Osteoblast (primary cell): ENCODE measurements around the gene AP5S1. TPM values are rescaled to one million over a fixed set of nuclear protein-coding genes. Genes with fewer than 3 reads are reported as not detected.
"Not testable (repeated sequence)": the region's sequence is repeated elsewhere in the genome, so short reads cannot be mapped to it uniquely, and the experiment has no call there.

Source experiments
- DNase-seq: peaks from one replicate; pipeline ENCODE4 v3.0.0; 2011; ENCODE audit warnings: low spot score, mixed read lengths; ENCODE audit not compliant: insufficient read length; ENCODE audit errors: missing footprints
- H2AFZ ChIP-seq: 2 replicates; pipeline ENCODE4 v1.6.0; 2011; ENCODE audit warnings: mild to moderate bottlenecking, low read length
- H3K27ac ChIP-seq: 2 replicates; pipeline ENCODE4 v1.5.1; 2011; ENCODE audit warnings: mild to moderate bottlenecking, low read depth, low read length, moderate library complexity
- H3K27me3 ChIP-seq: 2 replicates; pipeline ENCODE4 v1.6.0; 2012; ENCODE audit warnings: mild to moderate bottlenecking, control low read depth, inconsistent platforms, low read length, moderate library complexity; ENCODE audit not compliant: insufficient read depth
- H3K36me3 ChIP-seq: 2 replicates; pipeline ENCODE4 v1.5.1; 2011; ENCODE audit warnings: mild to moderate bottlenecking, low read length, control low read depth, moderate library complexity; ENCODE audit not compliant: insufficient read depth
- H3K4me1 ChIP-seq: 2 replicates; pipeline ENCODE4 v1.5.1; 2011; ENCODE audit warnings: mild to moderate bottlenecking, low read length, control low read depth, moderate library complexity; ENCODE audit not compliant: insufficient read depth
- H3K4me2 ChIP-seq: 2 replicates; pipeline ENCODE4 v1.6.0; 2011; ENCODE audit warnings: mild to moderate bottlenecking, low read length; ENCODE audit not compliant: insufficient read depth
- H3K4me3 ChIP-seq: fragments of 200-600 bp; sonication (generic); 3 replicates; pipeline ENCODE4 v1.5.1; 2012; ENCODE audit warnings: mild to moderate bottlenecking, low read length, inconsistent platforms; ENCODE audit not compliant: insufficient read depth
- H3K79me2 ChIP-seq: 2 replicates; pipeline ENCODE4 v1.6.0; 2012; ENCODE audit warnings: mild to moderate bottlenecking, low read length, control low read depth, inconsistent platforms; ENCODE audit not compliant: insufficient read depth
- H3K9me3 ChIP-seq: 2 replicates; pipeline ENCODE4 v1.5.1; 2011; ENCODE audit warnings: low read depth, low read length, control low read depth
- H4K20me1 ChIP-seq: 2 replicates; pipeline ENCODE4 v1.6.0; 2012; ENCODE audit warnings: mild to moderate bottlenecking, low read length, control low read depth; ENCODE audit not compliant: insufficient read depth
- total RNA-seq: library from RNA; depleted of rRNA; stranded (reverse); fragments of >200 nt; gene quantifications from 2 replicates; pipeline ENCODE4 v1.2.3, GENCODE V29; 2012
- TF ChIP-seq, protein P1 (sequence below): IDR thresholded peaks from 2 replicates; pipeline ENCODE4 v1.5.1; 2011; ENCODE audit warnings: mild to moderate bottlenecking, low read depth, low read length, moderate library complexity; ENCODE audit errors: extremely low read depth

The AP5S1 gene
- total RNA-seq, 1 donor, result 25.3 TPM

DNA sequence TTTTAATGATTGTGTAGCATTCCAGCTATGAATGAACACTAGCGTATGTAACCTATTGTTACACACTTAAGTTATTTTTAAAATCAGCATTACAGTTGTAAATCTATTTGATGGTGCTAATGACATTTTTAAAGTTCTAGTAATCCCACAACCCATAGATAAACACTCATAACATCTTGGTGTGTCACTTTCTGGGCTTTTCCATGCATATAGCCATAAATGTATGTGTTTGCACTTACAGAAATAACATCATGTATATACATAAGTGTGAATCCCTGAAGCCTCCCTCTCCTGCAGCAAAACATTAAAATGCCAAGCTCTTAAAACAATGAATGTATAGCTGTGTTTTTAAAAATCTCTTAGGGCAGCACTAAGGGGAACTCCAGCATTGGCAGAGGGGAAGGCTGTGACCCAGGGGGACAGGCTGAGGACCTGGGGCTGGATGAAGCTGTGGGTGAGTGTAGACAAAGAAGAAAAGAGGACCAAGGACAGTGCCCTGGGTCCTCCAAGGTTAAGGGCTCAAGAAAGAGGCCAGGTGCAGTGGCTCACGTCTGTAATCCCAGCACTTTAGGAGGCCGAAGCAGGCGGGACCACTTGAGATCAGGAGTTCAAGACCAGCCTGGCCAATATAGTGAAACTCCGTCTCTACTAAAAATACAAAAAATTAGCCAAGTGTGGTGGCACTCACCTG lies 32.9 kb upstream of the AP5S1 start:
- Histone ChIP-seq H3K4me1 (peaks cover 21% of the 10 kb centered on the region), H3K9me3 (no peaks in the 10 kb centered on the region), H3K27me3 (no peaks in the 10 kb centered on the region), H3K4me2 (peak overlapping the region; percentile 70), H4K20me1 (peaks cover 34% of the 10 kb centered on the region), H3K4me3 (peak overlapping the region; percentile 47), H2AFZ (peak overlapping the region; percentile 4), H3K79me2 (peaks cover 35% of the 10 kb centered on the region), H3K36me3 (peaks cover 5% of the 10 kb centered on the region), H3K27ac (no peak overlapping the region)
- DNase-seq, result no peak
- TF ChIP-seq, protein P1, sequence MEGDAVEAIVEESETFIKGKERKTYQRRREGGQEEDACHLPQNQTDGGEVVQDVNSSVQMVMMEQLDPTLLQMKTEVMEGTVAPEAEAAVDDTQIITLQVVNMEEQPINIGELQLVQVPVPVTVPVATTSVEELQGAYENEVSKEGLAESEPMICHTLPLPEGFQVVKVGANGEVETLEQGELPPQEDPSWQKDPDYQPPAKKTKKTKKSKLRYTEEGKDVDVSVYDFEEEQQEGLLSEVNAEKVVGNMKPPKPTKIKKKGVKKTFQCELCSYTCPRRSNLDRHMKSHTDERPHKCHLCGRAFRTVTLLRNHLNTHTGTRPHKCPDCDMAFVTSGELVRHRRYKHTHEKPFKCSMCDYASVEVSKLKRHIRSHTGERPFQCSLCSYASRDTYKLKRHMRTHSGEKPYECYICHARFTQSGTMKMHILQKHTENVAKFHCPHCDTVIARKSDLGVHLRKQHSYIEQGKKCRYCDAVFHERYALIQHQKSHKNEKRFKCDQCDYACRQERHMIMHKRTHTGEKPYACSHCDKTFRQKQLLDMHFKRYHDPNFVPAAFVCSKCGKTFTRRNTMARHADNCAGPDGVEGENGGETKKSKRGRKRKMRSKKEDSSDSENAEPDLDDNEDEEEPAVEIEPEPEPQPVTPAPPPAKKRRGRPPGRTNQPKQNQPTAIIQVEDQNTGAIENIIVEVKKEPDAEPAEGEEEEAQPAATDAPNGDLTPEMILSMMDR, result no peak

DNA sequence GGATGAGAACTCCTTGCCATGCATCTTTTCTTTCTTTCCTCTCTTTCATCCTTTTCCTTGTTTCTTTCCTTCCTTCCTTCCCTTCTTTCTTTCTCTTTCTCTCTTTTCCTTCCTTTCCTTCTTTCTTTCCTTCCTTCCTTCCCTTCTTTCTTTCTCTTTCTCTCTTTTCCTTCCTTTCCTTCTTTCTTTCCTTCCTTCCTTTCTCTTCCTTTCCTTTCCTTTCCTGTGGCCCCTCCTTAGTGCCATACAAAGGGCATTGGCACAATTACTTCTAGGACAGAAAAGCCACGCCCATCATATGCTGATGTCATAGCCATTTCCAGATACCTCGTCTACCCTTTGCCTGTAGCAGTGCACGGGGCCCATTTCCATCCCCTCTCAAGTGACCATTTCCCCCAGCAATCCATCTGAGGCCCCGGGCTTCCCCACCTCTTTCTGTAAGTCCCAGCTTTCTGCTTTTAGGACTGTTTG lies 31.6 kb upstream of the AP5S1 start:
- Histone ChIP-seq H3K36me3 (peaks cover 5% of the 10 kb centered on the region), H3K4me2 (no peak overlapping the region), H3K27ac (no peak overlapping the region), H3K4me1 (peaks cover 21% of the 10 kb centered on the region), H3K27me3 (no peaks in the 10 kb centered on the region), H2AFZ (no peak overlapping the region), H3K9me3 (no peaks in the 10 kb centered on the region), H4K20me1 (peaks cover 23% of the 10 kb centered on the region), H3K79me2 (peaks cover 25% of the 10 kb centered on the region), H3K4me3 (no peak overlapping the region)
- TF ChIP-seq, protein P1, result no peak
- DNase-seq, result no peak

DNA sequence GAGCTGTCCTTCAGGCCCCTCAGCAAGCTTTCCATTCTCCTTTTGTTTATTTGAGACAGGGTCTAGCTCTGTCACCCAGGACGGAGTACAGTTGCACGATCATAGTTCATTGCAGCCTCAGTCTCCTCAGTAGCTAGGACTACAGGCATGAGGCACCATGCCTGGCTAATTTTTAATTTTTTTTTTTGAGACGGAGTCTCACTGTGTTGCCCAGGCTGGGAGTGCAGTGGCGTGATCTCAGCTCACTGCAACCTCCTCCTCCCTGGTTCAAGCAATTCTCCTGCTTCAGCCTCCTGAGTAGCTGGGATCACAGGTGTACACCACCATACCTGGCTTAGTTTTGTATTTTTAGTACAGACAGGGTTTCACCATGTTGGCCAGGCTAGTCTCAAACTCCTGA lies 31.1 kb upstream of the AP5S1 start:
- Histone ChIP-seq H3K79me2 (peaks cover 20% of the 10 kb centered on the region), H3K4me1 (peaks cover 21% of the 10 kb centered on the region), H4K20me1 (peaks cover 19% of the 10 kb centered on the region)
- not testable (repeated sequence) for DNase-seq, H2AFZ ChIP-seq, H3K9me3 ChIP-seq, H3K4me3 ChIP-seq, H3K36me3 ChIP-seq, H3K27me3 ChIP-seq, H3K27ac ChIP-seq, H3K4me2 ChIP-seq

DNA sequence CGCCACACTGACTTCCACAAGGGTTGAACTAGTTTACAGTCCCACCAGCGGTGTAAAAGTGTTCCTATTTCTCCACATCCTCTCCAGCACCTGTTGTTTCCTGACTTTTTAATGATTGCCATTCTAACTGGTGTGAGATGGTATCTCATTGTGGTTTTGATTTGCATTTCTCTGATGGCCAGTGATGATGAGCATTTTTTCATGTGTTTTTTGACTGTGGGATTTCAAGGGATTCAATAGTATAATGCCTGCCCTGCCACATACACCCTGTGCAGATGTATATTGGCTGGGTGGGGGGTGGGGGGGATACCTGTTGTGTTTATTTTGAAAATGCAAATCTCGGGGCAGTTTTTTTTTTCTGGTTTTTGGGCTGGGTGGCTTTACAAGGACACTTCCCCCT lies 26.2 kb upstream of the AP5S1 start:
- not testable (repeated sequence) for DNase-seq, H2AFZ ChIP-seq, H3K27ac ChIP-seq, H3K4me3 ChIP-seq, H3K4me2 ChIP-seq, H3K27me3 ChIP-seq, H3K9me3 ChIP-seq
- H4K20me1 ChIP-seq, result peaks cover 10% of the 10 kb centered on the region
- peaks cover 31% of the 10 kb centered on the region for H3K79me2 ChIP-seq
- peaks cover 27% of the 10 kb centered on the region for H3K4me1 ChIP-seq
- peaks cover 15% of the 10 kb centered on the region for H3K36me3 ChIP-seq
